GM19372 (cell line): ENCODE results near the gene DAB1.

Experiments
- ATAC-seq: cut with Tn5 transposase; IDR thresholded peaks from one replicate; pipeline ENCODE4 v1.9.1; 2021; ENCODE audit warnings: mild to moderate bottlenecking, low read depth, moderate library complexity; ENCODE audit not compliant: unreplicated experiment

The DAB1 gene

GRCh38 chr1:57282411-57282810 lies 141.4 kb downstream of the DAB1 start:
- ATAC-seq: no peak

GRCh38 chr1:57281324-57281723 lies 142.5 kb downstream of the DAB1 start:
- ATAC-seq: no peak

- no peak for ATAC-seq
Observed at GRCh38 chr1:57279909-57280666, 143.8 kb downstream of the DAB1 start.

- no peak for ATAC-seq
Observed at GRCh38 chr1:57278558-57278957, 145.3 kb downstream of the DAB1 start.

- no peak for ATAC-seq
Observed at GRCh38 chr1:57277681-57278080, 146.2 kb downstream of the DAB1 start.

GRCh38 chr1:57276918-57277317 lies 146.9 kb downstream of the DAB1 start:
- no peak for ATAC-seq

GRCh38 chr1:57272601-57273000 lies 151.3 kb downstream of the DAB1 start:
- no peak for ATAC-seq

- ATAC-seq: no peak
Observed at GRCh38 chr1:57272150-57272549, 151.7 kb downstream of the DAB1 start.

GRCh38 chr1:57270927-57271698 lies 152.7 kb downstream of the DAB1 start:
- no peak for ATAC-seq

- ATAC-seq: no peak
Observed at GRCh38 chr1:57269630-57270225, 154.1 kb downstream of the DAB1 start.

GRCh38 chr1:57265104-57265503 lies 158.8 kb downstream of the DAB1 start:
- ATAC-seq: no peak

- ATAC-seq: no peak
Observed at GRCh38 chr1:57262472-57262871, 161.4 kb downstream of the DAB1 start.

GRCh38 chr1:57258557-57259325 lies 165.1 kb downstream of the DAB1 start:
- ATAC-seq: no peak

- ATAC-seq: no peak
Observed at GRCh38 chr1:57255945-57256344, 167.9 kb downstream of the DAB1 start.

GRCh38 chr1:57254022-57254421 lies 169.8 kb downstream of the DAB1 start:
- ATAC-seq: no peak

- no peak for ATAC-seq
Observed at GRCh38 chr1:57252597-57253294, 171.1 kb downstream of the DAB1 start.

- ATAC-seq: no peak
Observed at GRCh38 chr1:57250021-57250420, 173.8 kb downstream of the DAB1 start.

GRCh38 chr1:57249511-57249910 lies 174.3 kb downstream of the DAB1 start:
- no peak for ATAC-seq

GRCh38 chr1:57248830-57249229 lies 175.0 kb downstream of the DAB1 start:
- ATAC-seq: no peak

- ATAC-seq: no peak
Observed at GRCh38 chr1:57238233-57238781, 185.6 kb downstream of the DAB1 start.
